MM.1S (cell line): ENCODE measurements around the gene IST1.

ENCODE experiments used
- DNase-seq: peaks from one replicate; pipeline ENCODE4 v3.0.0-alpha.2; 2015
- H2AFZ ChIP-seq: fragments of 300-600 bp; sonication (generic); 2 replicates; pipeline ENCODE4 v1.6.0; 2016; ENCODE audit warnings: antibody characterized with exemption, low read length
- H3F3A ChIP-seq: fragments of 300-600 bp; sonication (generic); 2 replicates; pipeline ENCODE4 v1.6.1; 2016; ENCODE audit warnings: mild to moderate bottlenecking, antibody characterized with exemption, low read length, moderate library complexity, mixed read lengths; ENCODE audit not compliant: insufficient read depth
- H3K27ac ChIP-seq: fragments of 300-600 bp; sonication (generic); 2 replicates; pipeline ENCODE4 v1.5.1; 2016; ENCODE audit warnings: mild to moderate bottlenecking, low read length
- H3K27me3 ChIP-seq: fragments of 300-600 bp; sonication (generic); replicated peaks from 2 replicates; pipeline ENCODE4 v1.6.0; 2016; ENCODE audit warnings: low read length; ENCODE audit not compliant: insufficient read depth
- H3K36me3 ChIP-seq: fragments of 300-600 bp; sonication (generic); replicated peaks from 2 replicates; pipeline ENCODE4 v1.6.1; 2016; ENCODE audit warnings: mild to moderate bottlenecking, low read length, mixed read lengths; ENCODE audit not compliant: insufficient read depth
- H3K4me1 ChIP-seq: fragments of 300-600 bp; sonication (generic); 2 replicates; pipeline ENCODE4 v1.6.1; 2016; ENCODE audit warnings: low read length, mixed read lengths
- H3K4me2 ChIP-seq: fragments of 300-600 bp; sonication (generic); 2 replicates; pipeline ENCODE4 v1.6.0; 2016; ENCODE audit warnings: low read depth, low read length
- H3K4me3 ChIP-seq: fragments of 300-600 bp; sonication (generic); 2 replicates; pipeline ENCODE4 v1.5.1; 2016; ENCODE audit warnings: low read length, mixed read lengths
- H3K79me2 ChIP-seq: fragments of 300-600 bp; sonication (generic); 2 replicates; pipeline ENCODE4 v1.6.1; 2016; ENCODE audit warnings: mixed run types, low read length, mixed read lengths
- H3K9ac ChIP-seq: fragments of 300-600 bp; sonication (generic); 2 replicates; pipeline ENCODE4 v1.6.1; 2016; ENCODE audit warnings: low read length, mixed read lengths
- H3K9me2 ChIP-seq: fragments of 300-600 bp; sonication (generic); replicated peaks from 2 replicates; pipeline ENCODE4 v1.6.1; 2016; ENCODE audit warnings: mild to moderate bottlenecking, low read length, mixed read lengths; ENCODE audit not compliant: insufficient read depth
- H3K9me3 ChIP-seq: fragments of 300-600 bp; sonication (generic); replicated peaks from 2 replicates; pipeline ENCODE4 v1.6.1; 2016; ENCODE audit warnings: mild to moderate bottlenecking, low read length, mixed read lengths; ENCODE audit not compliant: insufficient read depth
- H4K20me1 ChIP-seq: fragments of 300-600 bp; sonication (generic); 2 replicates; pipeline ENCODE4 v1.6.1; 2016; ENCODE audit warnings: mild to moderate bottlenecking, low read length, moderate library complexity, mixed read lengths; ENCODE audit not compliant: insufficient read depth
- EZH2 ChIP-seq: fragments of 300-600 bp; sonication (generic); optimal IDR thresholded peaks from 2 replicates; pipeline ENCODE3; 2017; ENCODE audit warnings: low read depth, mild to moderate bottlenecking, antibody characterized with exemption, low read length, mixed read lengths
- EZH2phosphoT487 ChIP-seq: fragments of 300-600 bp; sonication (generic); IDR thresholded peaks from 2 replicates; pipeline ENCODE4 v1.6.1; 2018; ENCODE audit warnings: antibody characterized with exemption, low read length
- TF ChIP-seq, protein P1 (sequence below): fragments of 300-600 bp; sonication (generic); IDR thresholded peaks from 2 replicates; pipeline ENCODE4 v1.5.1; 2016; ENCODE audit warnings: antibody characterized with exemption, low read length, mixed read lengths

Gene IST1

DNA sequence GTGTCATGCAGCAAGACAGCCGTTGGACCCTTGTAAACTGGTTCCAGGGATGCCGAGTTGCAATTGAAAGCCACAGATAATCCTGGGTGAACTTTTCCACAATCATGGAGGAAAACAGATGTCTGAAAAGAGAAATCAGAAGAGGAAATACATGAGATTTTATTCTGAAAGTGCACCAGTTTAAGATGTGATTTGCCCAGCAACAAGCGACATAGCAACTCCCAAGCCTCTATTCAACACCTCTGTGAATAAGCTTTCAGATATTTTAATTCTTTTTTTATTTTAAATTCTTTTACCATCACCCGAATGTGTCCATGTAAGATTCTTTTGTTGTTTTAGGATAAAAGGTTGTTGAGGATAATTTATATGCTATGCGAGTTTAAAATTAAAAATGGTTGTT, 58.8 kb downstream of the IST1 start:
- Histone ChIP-seq H3K4me2 (peak overlapping the region; percentile 64; the same call in 1 of the 2 replicates), H3K9me2 (no peaks in the 10 kb centered on the region), H3K4me3 (no peak overlapping the region), H3K9ac (no peak overlapping the region), H3K79me2 (no peaks in the 10 kb centered on the region), H3K36me3 (no peaks in the 10 kb centered on the region), H3F3A (peaks cover 31% of the 10 kb centered on the region), H3K27me3 (no peaks in the 10 kb centered on the region), H2AFZ (no peak overlapping the region), H3K9me3 (no peaks in the 10 kb centered on the region), H3K27ac (peak overlapping the region; percentile 49; the same call in 1 of the 2 replicates), H3K4me1 (peaks cover 49% of the 10 kb centered on the region), H4K20me1 (no peaks in the 10 kb centered on the region)
- no peak for DNase-seq
- TF ChIP-seq EZH2phosphoT487 = no peak
- TF ChIP-seq EZH2 = no peak
- TF ChIP-seq, protein P1, sequence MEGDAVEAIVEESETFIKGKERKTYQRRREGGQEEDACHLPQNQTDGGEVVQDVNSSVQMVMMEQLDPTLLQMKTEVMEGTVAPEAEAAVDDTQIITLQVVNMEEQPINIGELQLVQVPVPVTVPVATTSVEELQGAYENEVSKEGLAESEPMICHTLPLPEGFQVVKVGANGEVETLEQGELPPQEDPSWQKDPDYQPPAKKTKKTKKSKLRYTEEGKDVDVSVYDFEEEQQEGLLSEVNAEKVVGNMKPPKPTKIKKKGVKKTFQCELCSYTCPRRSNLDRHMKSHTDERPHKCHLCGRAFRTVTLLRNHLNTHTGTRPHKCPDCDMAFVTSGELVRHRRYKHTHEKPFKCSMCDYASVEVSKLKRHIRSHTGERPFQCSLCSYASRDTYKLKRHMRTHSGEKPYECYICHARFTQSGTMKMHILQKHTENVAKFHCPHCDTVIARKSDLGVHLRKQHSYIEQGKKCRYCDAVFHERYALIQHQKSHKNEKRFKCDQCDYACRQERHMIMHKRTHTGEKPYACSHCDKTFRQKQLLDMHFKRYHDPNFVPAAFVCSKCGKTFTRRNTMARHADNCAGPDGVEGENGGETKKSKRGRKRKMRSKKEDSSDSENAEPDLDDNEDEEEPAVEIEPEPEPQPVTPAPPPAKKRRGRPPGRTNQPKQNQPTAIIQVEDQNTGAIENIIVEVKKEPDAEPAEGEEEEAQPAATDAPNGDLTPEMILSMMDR = no peak

DNA sequence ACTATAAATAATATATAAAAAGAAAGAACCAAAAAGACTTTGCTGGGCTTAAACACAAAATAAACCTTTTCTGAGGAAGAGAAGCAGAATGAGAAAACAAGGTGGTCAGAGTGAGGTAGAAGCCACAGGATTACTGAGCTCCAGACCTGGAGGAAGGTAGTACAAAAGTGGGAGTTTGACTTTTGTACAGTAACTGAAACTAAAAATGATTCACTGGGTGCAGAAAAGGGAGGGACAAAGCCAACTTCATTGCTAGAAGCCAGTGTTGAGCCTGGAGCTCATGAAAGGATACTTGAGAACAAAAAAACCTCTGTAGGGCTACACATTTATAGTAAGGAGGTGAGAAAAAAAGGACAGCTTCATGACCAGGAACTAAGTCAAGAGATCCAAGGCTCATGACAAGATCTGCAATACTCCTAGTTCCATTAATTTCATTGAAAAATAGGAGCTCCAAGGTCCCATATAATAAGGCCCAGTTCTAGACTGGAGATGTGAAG, 59.4 kb downstream of the IST1 start:
- Histone ChIP-seq H3K36me3 (no peaks in the 10 kb centered on the region), H4K20me1 (no peaks in the 10 kb centered on the region), H3K4me1 (peaks cover 53% of the 10 kb centered on the region), H3K9me2 (no peaks in the 10 kb centered on the region), H3K9ac (no peak overlapping the region), H3K9me3 (no peaks in the 10 kb centered on the region), H3K27me3 (no peaks in the 10 kb centered on the region), H3K4me2 (peak overlapping the region; percentile 64), H2AFZ (peak overlapping the region; percentile 58), H3K79me2 (no peaks in the 10 kb centered on the region), H3K4me3 (no peak overlapping the region), H3F3A (peaks cover 31% of the 10 kb centered on the region), H3K27ac (peak overlapping the region; percentile 49; the same call in 1 of the 2 replicates)
- TF ChIP-seq, protein P1 = no peak
- peak; percentile 48 for DNase-seq

DNA sequence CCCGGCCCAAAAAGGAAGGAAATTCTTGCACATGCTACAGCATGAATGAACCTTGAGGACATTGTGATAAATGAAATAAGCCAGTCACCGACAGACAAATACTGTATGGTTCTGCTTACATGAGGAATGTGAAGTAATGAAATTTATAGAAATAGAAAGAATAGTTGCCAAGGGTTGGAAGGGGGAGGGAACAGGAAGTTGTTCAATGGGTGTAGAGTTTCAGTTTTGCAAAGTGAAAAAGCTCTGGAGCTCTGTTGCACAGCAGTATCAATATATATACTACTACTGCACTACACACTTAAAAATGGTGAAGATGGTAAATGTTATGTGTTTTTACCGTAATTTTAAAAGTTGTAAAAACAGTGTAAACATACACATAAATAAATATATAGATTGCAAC, 61.2 kb downstream of the IST1 start:
- H4K20me1 ChIP-seq = no peaks in the 10 kb centered on the region
- peak overlapping the region; percentile 42; the same call in 1 of the 2 replicates for H3K27ac ChIP-seq
- H3K9me3 ChIP-seq = no peaks in the 10 kb centered on the region
- no peaks in the 10 kb centered on the region for H3K79me2 ChIP-seq
- H3K36me3 ChIP-seq = no peaks in the 10 kb centered on the region
- TF ChIP-seq EZH2phosphoT487 (no peak), EZH2 (no peak)
- TF ChIP-seq, protein P1 = no peak
- DNase-seq = peak; percentile 52
- H3K4me1 ChIP-seq = peaks cover 57% of the 10 kb centered on the region
- peaks cover 31% of the 10 kb centered on the region for H3F3A ChIP-seq
- peak overlapping the region; percentile 54 for H3K4me2 ChIP-seq
- no peak overlapping the region for H2AFZ ChIP-seq
- H3K9ac ChIP-seq = no peak overlapping the region
- no peaks in the 10 kb centered on the region for H3K27me3 ChIP-seq
- no peaks in the 10 kb centered on the region for H3K9me2 ChIP-seq
- peak overlapping the region; percentile 3; the same call in 1 of the 2 replicates for H3K4me3 ChIP-seq
